Pulmonary artery endothelial cell (primary cell): ENCODE measurements around the gene BRF1. TPM values are rescaled to one million over a fixed set of nuclear protein-coding genes. Genes with fewer than 3 reads are reported as not detected.
A peak's percentile ranks its signal among the peaks of the same experiment; 100 is the strongest.

Source experiments
- DNase-seq: peaks from one replicate; pipeline ENCODE4 v3.0.0-alpha.2; 2011; ENCODE audit warnings: low read depth, low spot score
- total RNA-seq: library from RNA; depleted of rRNA; stranded (reverse); fragments of >200 nt; gene quantifications from 2 replicates; pipeline ENCODE4 v1.2.3, GENCODE V29; 2014

The BRF1 gene
- total RNA-seq, 1 donor from 2014 or later: 33.1 TPM

- DNase-seq: no peak
Observed at GRCh38 chr14:105211086-105211757, 89.6 kb downstream of the BRF1 start.

- DNase-seq: no peak
Observed at GRCh38 chr14:105210266-105211025, 90.4 kb downstream of the BRF1 start.

- no peak for DNase-seq
Observed at GRCh38 chr14:105209646-105210045, 91.2 kb downstream of the BRF1 start.

GRCh38 chr14:105209091-105209490 is 91.7 kb downstream of the BRF1 start:
- DNase-seq: no peak

GRCh38 chr14:105208738-105209075 is 92.1 kb downstream of the BRF1 start:
- no peak for DNase-seq

GRCh38 chr14:105207996-105208737 is 92.6 kb downstream of the BRF1 start:
- DNase-seq: no peak

- DNase-seq: no peak
Observed at GRCh38 chr14:105207460-105207901, 93.3 kb downstream of the BRF1 start.

- DNase-seq: no peak
Observed at GRCh38 chr14:105206873-105207272, 93.9 kb downstream of the BRF1 start.

- DNase-seq: no peak
Observed at GRCh38 chr14:105205673-105206208, 95.1 kb downstream of the BRF1 start.

GRCh38 chr14:105204931-105205672 is 95.7 kb downstream of the BRF1 start:
- no peak for DNase-seq

- no peak for DNase-seq
Observed at GRCh38 chr14:105204206-105204930, 96.4 kb downstream of the BRF1 start.

- DNase-seq: no peak
Observed at GRCh38 chr14:105203701-105204100, 97.1 kb downstream of the BRF1 start.

- DNase-seq: no peak
Observed at GRCh38 chr14:105203057-105203531, 97.7 kb downstream of the BRF1 start.

GRCh38 chr14:105201925-105202513 is 98.8 kb downstream of the BRF1 start:
- DNase-seq: no peak

- no peak for DNase-seq
Observed at GRCh38 chr14:105201156-105201924, 99.5 kb downstream of the BRF1 start.

GRCh38 chr14:105200641-105201040 is 100.2 kb downstream of the BRF1 start:
- no peak for DNase-seq

GRCh38 chr14:105200074-105200473 is 100.7 kb downstream of the BRF1 start:
- no peak for DNase-seq

- DNase-seq: peak; percentile 44
Observed at GRCh38 chr14:105199093-105199492, 101.7 kb downstream of the BRF1 start.

GRCh38 chr14:105198588-105198987 is 102.2 kb downstream of the BRF1 start:
- no peak for DNase-seq
